Stomach smooth muscle (tissue), 2 donors: ENCODE measurements around the gene TCF7.

Experiments
- H3K27ac ChIP-seq: one replicate; pipeline ENCODE4 v1.7.0; 2013; ENCODE audit warnings: mild to moderate bottlenecking, low read length, inconsistent platforms
- H3K27me3 ChIP-seq, 2 donors: one replicate each; pipeline ENCODE4 v1.7.0; 2013; ENCODE audit warnings: low read length in 2 of 2; ENCODE audit not compliant: insufficient read depth in 2 of 2, control insufficient read depth in 1 of 2
- H3K36me3 ChIP-seq, 2 donors: one replicate each; pipeline ENCODE4 v1.7.0; 2013; ENCODE audit warnings: low read length in 2 of 2; ENCODE audit not compliant: control insufficient read depth in 2 of 2, insufficient read depth in 2 of 2
- H3K4me1 ChIP-seq: one replicate; pipeline ENCODE4 v1.7.0; 2013; ENCODE audit warnings: low read length; ENCODE audit not compliant: control insufficient read depth, insufficient read depth
- H3K4me3 ChIP-seq, 2 donors: one replicate each; pipeline ENCODE4 v1.7.0; 2013; ENCODE audit warnings: low read length in 2 of 2
- H3K9ac ChIP-seq, 2 donors: one replicate each; pipeline ENCODE4 v1.7.0; 2013; ENCODE audit warnings: low read length in 2 of 2, mild to moderate bottlenecking in 1 of 2
- H3K9me3 ChIP-seq, 2 donors: one replicate each; pipeline ENCODE4 v1.7.0; 2013; ENCODE audit warnings: low read length in 2 of 2; ENCODE audit not compliant: control insufficient read depth in 2 of 2
- donor health status: healthy.
- donor health status: Pancreatic carcinoma.

Gene TCF7

GRCh38 chr5:134091626-134092121 lies 22.8 kb upstream of the TCF7 start:
- Histone ChIP-seq H3K27ac (no peak overlapping the region), H3K4me3 (no peak overlapping the region), H3K9ac (no peak overlapping the region), H3K9me3 (no peaks in the 10 kb centered on the region), H3K4me1 (no peaks in the 10 kb centered on the region), H3K27me3 (no peaks in the 10 kb centered on the region), H3K36me3 (no peaks in the 10 kb centered on the region)

GRCh38 chr5:134092875-134093274 lies 21.6 kb upstream of the TCF7 start:
- H3K4me3 ChIP-seq = no peak overlapping the region
- H3K9me3 ChIP-seq = no peaks in the 10 kb centered on the region
- no peak overlapping the region for H3K9ac ChIP-seq
- H3K27ac ChIP-seq = no peak overlapping the region
- H3K36me3 ChIP-seq = no peaks in the 10 kb centered on the region
- H3K27me3 ChIP-seq = no peaks in the 10 kb centered on the region
- peaks cover 2% of the 10 kb centered on the region for H3K4me1 ChIP-seq

- no peak overlapping the region for H3K4me3 ChIP-seq
- H3K9ac ChIP-seq = no peak overlapping the region
- H3K36me3 ChIP-seq = no peaks in the 10 kb centered on the region
- no peak overlapping the region for H3K27ac ChIP-seq
- H3K27me3 ChIP-seq = no peaks in the 10 kb centered on the region
- no peaks in the 10 kb centered on the region for H3K9me3 ChIP-seq
- H3K4me1 ChIP-seq = peaks cover 2% of the 10 kb centered on the region
Observed at GRCh38 chr5:134093351-134093750, 21.1 kb upstream of the TCF7 start.

GRCh38 chr5:134095293-134095692 lies 19.2 kb upstream of the TCF7 start:
- no peak overlapping the region for H3K9ac ChIP-seq
- H3K27me3 ChIP-seq = no peaks in the 10 kb centered on the region
- no peak overlapping the region for H3K4me3 ChIP-seq
- H3K4me1 ChIP-seq = peaks cover 8% of the 10 kb centered on the region
- H3K9me3 ChIP-seq = no peaks in the 10 kb centered on the region
- no peak overlapping the region for H3K27ac ChIP-seq
- no peaks in the 10 kb centered on the region for H3K36me3 ChIP-seq

GRCh38 chr5:134095887-134096589 lies 18.4 kb upstream of the TCF7 start:
- no peak overlapping the region for H3K9ac ChIP-seq
- no peak overlapping the region for H3K4me3 ChIP-seq
- no peaks in the 10 kb centered on the region for H3K27me3 ChIP-seq
- no peaks in the 10 kb centered on the region for H3K36me3 ChIP-seq
- H3K4me1 ChIP-seq = peaks cover 15% of the 10 kb centered on the region
- no peaks in the 10 kb centered on the region for H3K9me3 ChIP-seq
- no peak overlapping the region for H3K27ac ChIP-seq

GRCh38 chr5:134097211-134097749 lies 17.2 kb upstream of the TCF7 start:
- Histone ChIP-seq H3K9me3 (no peaks in the 10 kb centered on the region), H3K4me3 (no peak overlapping the region), H3K27me3 (no peaks in the 10 kb centered on the region), H3K9ac (no peak overlapping the region), H3K36me3 (no peaks in the 10 kb centered on the region), H3K27ac (no peak overlapping the region), H3K4me1 (peaks cover 16% of the 10 kb centered on the region)

GRCh38 chr5:134098690-134099089 lies 15.8 kb upstream of the TCF7 start:
- Histone ChIP-seq H3K36me3 (no peaks in the 10 kb centered on the region), H3K27me3 (no peaks in the 10 kb centered on the region), H3K4me3 (no peak overlapping the region), H3K4me1 (peaks cover 16% of the 10 kb centered on the region), H3K9ac (no peak overlapping the region), H3K27ac (no peak overlapping the region), H3K9me3 (no peaks in the 10 kb centered on the region)

GRCh38 chr5:134099288-134099872 lies 15.1 kb upstream of the TCF7 start:
- H3K36me3 ChIP-seq = no peaks in the 10 kb centered on the region
- no peaks in the 10 kb centered on the region for H3K27me3 ChIP-seq
- peaks cover 16% of the 10 kb centered on the region for H3K4me1 ChIP-seq
- H3K9me3 ChIP-seq = no peaks in the 10 kb centered on the region
- no peak overlapping the region for H3K9ac ChIP-seq
- H3K4me3 ChIP-seq = no peak overlapping the region
- no peak overlapping the region for H3K27ac ChIP-seq

- Histone ChIP-seq H3K9me3 (no peaks in the 10 kb centered on the region), H3K27me3 (no peaks in the 10 kb centered on the region), H3K4me1 (peaks cover 16% of the 10 kb centered on the region), H3K9ac (no peak overlapping the region), H3K36me3 (no peaks in the 10 kb centered on the region), H3K27ac (no peak overlapping the region), H3K4me3 (no peak overlapping the region)
Observed at GRCh38 chr5:134099939-134100282, 14.6 kb upstream of the TCF7 start.

- H3K9ac ChIP-seq = peak overlapping the region; percentile 38 to 42
- no peaks in the 10 kb centered on the region for H3K9me3 ChIP-seq
- no peaks in the 10 kb centered on the region for H3K36me3 ChIP-seq
- peaks cover 16% of the 10 kb centered on the region for H3K4me1 ChIP-seq
- H3K4me3 ChIP-seq = no peak overlapping the region
- no peaks in the 10 kb centered on the region for H3K27me3 ChIP-seq
- H3K27ac ChIP-seq = peak overlapping the region; percentile 11
Observed at GRCh38 chr5:134100283-134101091, 14.0 kb upstream of the TCF7 start.
